HG03039 (cell line): ENCODE data around the gene CDCA3.

Source experiments
- ATAC-seq: cut with Tn5 transposase; IDR thresholded peaks from one replicate; pipeline ENCODE4 v1.9.1; 2021; ENCODE audit warnings: mild to moderate bottlenecking, moderate library complexity; ENCODE audit not compliant: unreplicated experiment

CDCA3 gene

DNA sequence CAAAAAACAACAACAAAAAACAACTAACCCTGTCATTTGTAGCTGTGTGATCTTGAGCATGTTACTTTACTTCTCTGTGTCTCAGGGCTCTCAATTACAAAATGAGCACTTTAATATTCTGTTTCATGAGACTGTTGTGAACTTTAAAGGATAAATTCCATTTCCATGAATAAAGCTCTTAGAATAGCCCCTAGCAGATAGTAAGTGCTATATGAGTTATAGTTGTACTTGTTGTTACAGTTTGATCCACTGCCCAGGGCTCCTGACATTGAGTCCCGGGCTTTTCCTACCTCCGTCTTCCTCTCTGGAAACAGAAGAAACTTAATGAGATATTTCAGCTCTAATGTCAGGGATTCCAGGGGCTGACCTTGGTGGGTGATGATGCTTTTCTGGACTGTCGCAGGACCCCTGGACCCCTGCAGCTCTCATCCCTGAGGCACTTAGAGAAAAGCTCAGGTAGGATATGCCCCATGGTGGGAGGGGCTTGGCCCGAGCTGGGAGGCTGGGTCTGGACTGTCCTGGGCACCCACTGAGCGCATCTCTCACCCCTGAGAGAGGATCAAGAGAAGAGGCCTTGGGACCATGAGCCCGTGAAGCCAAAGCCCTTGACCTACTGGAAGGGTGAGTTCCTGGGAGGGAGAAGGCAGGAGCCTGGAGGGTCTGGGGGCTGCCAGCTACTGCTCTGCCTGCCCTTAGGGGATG lies 17.7 kb downstream of the CDCA3 start:
- ATAC-seq = no peak

DNA sequence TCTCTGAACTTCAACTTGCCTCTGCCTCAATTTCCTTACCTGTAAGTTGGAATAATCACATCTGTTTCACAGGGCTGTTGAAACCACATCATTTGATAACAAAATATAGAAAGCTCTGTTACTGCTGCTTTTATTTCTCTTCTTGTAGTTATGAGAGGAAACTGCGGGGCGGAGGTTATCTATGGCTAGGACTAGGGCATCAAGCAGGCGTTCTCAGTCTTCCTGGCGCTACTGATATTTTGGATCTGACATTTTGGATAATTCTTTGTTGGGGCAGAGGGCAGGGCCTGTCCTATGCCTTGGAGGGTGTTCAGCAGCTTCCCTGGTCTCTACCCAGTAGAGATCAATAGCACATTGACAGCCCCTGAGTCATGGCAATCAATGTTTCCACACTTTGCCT lies 19.0 kb downstream of the CDCA3 start:
- ATAC-seq = no peak

DNA sequence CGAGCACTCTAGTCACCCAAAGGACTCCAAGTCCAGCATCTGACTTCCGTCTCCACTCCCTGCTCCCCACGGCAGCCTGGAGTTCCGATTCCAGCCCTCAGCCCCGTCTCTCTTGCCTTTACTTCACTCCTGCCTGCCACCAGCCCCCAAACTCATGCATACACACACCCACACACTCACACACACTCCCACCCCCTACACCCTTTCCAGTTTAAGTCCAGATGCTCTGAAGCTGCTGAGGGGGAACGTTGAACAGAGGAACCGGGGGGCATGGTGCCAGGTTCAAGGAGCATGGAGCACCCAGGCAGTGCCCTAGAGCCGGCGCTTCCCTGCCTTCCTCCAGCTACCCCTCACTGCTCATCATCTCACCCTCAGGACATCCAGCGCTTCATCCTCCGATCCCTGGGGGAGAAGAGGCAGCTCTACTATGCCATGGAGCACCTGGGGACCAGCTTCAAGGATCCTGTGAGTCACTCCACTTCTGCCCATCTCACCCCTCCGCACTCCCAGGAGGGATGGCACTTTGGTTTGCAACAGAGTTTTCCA lies 19.6 kb downstream of the CDCA3 start:
- ATAC-seq = no peak

DNA sequence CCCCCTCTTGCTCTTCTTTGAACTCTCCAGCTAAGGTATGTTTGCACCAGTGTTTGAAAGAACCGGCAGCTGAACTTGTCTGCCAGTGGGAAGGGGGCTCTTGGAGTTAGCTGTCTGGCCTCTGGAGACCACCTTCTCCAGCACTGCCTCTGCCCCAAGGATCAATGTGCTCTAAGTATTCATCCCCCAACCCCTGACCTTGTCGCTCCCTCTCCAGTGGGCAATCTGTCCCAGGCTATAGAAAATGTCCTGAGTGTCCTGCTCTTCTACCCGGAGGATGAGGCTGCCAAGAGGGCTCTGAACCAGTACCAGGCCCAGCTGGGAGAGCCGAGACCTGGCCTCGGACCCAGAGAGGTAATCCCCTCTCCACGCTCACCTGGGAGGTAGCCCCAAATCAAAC lies 20.1 kb downstream of the CDCA3 start:
- no peak for ATAC-seq

DNA sequence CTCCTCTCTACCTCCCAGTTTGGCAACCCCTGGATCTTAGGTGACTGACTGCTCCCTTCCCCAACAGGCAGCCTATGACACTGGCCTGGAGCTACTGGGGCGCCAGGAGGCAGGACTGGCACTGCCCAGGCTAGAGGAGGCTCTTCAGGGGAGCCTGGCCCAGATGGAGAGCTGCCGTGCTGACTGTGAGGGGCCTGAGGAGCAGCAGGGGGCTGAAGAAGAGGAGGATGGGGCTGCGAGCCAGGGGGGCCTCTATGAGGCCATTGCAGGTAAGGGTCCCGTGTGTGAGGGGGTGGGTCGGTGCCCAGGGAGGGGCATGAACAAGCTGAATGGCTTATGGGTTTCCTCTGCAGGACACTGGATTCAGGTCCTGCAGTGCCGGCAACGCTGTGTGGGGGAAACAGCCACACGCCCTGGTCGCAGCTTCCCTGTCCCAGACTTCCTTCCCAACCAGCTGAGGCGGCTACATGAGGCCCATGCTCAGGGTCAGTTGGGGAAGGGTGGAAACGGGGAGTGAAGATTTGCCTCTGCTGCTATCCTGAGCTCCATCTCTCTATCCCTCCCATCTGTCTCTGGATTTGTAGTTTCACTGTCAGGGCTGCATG lies 20.7 kb downstream of the CDCA3 start:
- no peak for ATAC-seq

DNA sequence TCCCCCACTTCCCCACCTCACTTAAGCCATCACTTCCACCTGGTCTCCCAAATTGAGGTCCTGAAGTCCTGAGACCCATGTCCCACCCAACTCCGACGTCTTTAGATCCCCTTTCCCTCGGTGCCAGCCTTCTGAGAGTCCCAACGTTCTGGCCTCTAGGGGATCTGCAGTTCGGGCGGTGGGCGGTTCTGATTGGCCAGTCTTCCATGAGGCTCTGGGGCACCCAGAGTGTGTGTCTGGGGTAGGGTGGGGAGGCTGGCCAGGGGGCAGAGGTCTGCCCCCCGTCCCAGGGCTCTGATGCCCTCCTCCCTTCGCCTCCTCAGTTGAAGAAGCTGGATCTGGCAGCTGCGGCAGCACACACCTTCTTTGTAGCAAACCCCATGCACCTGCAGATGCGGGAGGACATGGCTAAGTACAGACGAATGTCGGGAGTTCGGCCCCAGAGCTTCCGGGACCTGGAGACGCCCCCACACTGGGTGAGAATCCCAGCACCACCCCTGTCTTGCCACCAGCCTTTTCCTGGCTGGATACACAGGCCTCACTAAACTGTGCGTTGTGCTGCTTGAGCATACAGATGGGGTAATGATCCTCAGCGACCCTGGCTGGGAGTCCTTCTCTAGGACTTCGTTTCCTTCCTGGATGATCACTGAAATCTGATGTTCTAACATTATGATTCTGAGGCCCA lies 21.4 kb downstream of the CDCA3 start:
- no peak for ATAC-seq

DNA sequence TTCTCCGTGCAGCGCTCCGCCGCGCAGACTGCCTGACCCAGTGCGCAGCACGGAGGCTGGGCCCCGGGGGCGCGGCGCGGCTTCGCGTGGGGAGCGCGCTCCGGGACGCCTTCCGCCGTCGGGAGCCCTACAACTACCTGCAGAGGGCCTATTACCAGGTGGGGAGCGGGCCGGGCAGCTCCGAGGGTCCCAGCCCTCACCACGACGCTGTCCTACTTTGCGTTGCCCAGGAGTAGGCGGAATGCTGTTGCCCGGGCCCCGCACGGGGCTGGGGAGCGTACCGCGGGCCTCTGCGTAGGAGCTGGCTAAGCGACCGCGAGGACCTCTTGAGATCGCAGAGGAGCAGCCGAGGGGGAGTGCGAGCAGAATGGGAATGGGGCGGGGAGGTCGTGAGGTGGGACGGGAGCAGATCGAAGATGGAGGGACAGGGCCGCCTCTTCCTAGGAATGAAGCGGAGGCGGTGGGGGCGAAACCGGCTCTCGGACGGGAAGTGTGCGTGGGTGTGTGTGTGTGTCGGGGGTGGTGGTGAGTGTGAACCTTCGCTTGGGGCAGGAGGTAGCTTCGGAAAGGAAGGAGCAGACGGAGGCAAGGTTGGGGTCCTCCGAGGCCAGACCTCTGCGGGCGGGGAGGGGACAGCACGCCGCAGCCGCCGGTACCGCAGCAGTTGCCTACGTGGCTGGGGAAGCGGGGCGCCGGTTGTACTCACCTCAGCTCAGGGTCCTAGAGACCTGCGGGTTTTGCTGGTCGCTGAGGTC lies 22.1 kb downstream of the CDCA3 start:
- ATAC-seq = no peak

DNA sequence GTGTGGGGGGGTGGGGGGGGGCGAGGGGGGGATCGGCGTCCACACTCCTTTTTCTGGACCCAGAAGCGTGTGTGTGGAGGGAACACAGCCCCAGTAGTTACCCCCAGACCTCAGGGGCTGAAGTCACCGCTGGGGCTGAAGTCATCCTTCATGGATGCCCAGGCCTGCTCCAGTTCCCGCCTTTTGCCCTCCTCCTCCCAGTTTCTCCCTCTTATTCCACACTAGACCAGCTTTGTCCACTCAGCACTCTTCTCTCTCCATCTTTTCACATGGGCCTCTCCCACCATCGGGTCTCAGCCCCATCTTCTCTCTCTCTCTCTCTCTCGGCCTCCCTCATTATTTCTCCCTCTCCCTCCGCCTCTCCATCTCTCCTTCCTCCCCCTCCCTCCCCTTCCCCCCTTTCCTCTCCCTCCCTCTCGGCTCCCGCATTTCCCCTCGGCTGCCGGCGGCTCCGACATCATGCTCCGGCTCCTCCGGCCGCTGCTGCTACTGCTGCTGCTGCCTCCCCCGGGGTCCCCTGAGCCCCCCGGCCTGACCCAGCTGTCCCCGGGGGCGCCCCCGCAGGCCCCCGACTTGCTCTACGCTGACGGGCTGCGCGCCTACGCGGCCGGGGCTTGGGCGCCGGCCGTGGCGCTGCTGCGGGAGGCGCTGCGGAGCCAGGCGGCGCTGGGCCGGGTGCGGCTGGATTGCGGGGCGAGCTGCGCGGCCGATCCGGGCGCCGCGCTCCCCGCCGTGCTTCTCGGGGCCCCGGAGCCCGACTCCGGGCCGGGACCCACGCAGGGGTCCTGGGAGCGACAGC lies 22.9 kb downstream of the CDCA3 start, which contains the start of gene P3H3:
P3H3 (plus strand) TSS at position 426 of the 799 bp plus-strand sequence; CDS start at position 460, 34 bp downstream.
- ATAC-seq = no peak

DNA sequence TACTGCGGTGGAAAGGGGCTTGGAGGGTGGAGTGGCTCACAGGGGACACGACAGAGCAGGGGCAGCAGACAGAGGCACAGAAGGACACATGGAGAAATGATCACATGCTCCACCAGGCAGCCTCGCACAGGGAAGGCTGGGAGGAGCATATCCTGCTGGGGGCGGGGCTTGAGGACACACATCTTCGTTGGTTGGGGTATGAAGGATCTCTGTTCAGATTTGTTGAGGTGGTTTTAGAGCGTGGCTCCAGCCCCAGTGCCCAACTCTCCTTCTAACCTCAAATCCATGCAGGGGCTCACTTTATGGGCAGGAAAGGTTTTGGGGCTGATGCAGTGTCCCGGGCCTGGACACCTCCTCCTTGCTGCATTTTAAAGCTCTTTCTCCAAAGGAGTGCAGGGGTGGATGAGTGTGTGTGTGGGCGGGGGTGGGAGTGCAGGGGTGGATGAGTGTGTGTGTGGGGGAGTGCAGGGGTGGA lies 23.6 kb downstream of the CDCA3 start:
- no peak for ATAC-seq

DNA sequence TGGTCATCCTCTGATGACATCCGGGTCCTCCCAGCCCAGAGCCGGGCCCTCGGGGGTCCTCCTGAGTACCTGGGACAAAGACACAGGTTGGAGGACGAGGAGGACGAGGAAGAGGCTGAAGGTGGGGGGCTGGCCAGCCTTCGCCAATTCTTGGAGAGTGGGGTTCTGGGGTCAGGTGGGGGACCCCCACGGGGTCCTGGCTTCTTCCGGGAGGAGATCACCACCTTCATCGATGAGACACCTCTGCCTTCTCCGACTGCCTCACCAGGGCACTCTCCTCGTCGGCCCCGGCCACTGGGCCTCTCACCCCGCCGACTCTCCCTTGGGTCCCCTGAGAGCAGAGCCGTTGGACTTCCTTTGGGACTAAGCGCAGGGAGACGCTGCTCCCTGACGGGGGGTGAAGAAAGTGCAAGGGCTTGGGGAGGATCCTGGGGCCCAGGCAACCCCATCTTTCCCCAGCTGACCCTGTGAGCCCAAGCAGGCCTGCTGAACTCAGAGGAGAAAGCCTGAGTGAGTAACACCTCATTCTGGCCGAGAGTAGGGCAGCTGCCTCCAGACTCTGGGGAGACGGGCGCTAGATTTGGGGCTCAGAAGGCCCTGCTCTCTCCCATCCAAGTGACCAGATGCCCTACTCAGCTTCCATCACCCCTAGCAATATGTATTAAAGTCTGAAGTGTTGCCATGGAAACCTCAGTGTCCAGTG lies 24.2 kb downstream of the CDCA3 start:
- ATAC-seq = no peak

DNA sequence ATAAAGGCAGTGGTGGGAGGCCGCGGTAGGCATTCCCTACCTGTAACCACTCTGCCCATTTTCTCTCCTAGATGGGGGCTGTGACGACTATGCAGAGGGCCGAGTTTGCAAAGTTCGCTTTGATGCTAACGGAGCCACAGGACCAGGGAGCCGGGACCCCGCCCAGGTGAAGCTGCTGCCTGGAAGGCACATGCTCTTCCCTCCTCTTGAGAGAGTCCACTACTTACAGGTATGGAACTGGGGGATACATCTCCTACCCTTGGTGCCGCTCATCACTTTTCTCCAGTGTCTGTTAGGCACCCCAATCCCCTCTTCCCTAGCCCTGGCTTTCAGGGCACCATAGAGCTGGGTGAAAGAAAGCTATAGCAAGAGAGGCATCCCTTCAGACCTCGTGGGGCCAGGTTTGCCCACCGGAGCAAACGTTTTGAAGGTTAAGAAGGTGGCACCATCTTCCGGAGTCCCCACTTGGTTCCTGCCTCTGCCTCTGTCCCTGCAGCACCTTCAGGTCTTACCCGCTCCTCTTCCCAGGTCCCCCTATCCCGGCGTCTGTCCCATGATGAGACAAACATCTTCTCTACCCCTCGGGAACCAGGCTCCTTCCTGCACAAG lies 24.9 kb downstream of the CDCA3 start:
- ATAC-seq = no peak

DNA sequence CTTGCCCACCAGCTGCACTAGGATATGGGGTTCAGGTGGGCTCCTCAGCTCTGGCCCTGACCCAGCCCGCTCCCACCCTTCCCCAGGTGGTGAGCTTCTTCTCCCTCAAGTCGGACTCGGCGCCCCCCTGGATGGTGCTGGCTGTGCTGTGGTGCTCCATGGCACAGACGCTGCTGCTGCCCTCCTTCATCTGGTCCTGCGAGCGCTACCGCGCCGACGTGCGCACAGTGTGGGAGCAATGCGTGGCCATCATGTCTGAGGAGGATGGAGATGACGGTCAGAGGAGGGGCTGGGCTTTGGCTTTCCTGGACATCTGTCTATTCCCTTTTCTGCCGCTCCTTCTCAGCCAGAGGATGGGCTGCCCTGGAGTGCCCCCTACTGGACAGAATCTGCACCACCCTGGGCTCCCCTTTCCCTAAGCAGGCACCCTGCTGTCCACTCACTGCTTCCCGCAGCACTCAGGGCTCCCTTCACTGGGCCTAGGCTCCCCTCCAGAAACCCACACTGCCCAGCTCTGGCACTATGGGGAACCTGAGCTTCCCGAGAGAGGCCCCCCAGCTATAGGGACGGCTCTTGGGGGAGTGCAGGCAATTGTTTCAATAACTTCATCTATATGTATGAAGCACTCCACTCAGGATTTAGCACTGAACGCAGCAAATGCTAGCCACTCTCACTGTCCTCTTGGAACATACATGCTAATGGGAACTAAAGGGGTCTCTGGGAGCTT lies 25.5 kb downstream of the CDCA3 start:
- ATAC-seq = no peak

DNA sequence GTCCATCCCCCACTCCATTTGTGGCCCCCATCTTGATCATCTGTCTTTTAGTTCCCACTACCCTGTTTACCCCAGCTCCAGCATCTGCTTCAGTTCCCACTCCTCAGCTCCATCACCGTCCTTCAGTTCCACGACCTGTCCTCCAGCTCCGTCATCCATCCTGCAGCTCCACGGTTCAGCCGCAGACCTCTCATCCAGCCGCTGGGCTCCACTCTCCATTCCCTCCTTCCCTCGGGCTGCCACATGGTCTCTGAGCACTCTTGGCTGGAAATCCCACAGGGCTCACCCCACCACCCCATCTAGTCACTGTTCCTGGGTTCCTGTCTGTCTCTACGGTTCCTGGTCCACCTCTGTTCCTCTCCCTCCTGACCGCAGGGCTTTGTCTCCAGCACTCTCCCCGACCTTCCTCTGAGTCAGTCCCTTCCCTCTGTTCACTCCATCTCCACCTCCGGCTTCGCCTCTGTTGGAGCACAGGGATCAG lies 26.1 kb downstream of the CDCA3 start:
- no peak for ATAC-seq

DNA sequence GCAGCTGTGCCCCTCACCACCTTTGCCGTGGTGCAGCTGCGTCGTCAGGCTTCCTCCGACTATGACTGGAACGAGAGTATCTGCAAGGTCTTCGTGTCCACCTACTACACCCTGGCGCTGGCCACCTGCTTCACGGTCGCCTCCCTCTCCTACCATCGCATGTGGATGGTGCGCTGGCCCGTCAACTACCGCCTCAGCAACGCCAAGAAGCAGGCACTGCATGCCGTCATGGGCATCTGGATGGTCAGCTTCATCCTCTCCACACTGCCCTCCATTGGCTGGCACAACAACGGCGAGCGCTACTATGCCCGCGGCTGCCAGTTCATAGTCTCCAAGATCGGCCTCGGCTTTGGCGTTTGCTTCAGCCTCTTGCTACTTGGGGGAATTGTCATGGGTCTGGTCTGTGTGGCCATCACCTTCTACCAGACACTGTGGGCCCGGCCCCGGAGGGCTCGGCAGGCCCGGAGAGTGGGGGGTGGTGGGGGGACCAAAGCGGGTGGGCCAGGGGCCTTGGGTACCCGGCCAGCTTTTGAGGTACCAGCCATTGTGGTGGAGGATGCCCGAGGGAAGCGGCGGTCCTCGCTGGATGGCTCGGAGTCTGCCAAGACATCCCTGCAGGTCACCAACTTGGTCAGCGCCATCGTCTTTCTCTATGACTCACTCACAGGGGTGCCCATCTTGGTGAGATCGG lies 26.9 kb downstream of the CDCA3 start:
- ATAC-seq = no peak

DNA sequence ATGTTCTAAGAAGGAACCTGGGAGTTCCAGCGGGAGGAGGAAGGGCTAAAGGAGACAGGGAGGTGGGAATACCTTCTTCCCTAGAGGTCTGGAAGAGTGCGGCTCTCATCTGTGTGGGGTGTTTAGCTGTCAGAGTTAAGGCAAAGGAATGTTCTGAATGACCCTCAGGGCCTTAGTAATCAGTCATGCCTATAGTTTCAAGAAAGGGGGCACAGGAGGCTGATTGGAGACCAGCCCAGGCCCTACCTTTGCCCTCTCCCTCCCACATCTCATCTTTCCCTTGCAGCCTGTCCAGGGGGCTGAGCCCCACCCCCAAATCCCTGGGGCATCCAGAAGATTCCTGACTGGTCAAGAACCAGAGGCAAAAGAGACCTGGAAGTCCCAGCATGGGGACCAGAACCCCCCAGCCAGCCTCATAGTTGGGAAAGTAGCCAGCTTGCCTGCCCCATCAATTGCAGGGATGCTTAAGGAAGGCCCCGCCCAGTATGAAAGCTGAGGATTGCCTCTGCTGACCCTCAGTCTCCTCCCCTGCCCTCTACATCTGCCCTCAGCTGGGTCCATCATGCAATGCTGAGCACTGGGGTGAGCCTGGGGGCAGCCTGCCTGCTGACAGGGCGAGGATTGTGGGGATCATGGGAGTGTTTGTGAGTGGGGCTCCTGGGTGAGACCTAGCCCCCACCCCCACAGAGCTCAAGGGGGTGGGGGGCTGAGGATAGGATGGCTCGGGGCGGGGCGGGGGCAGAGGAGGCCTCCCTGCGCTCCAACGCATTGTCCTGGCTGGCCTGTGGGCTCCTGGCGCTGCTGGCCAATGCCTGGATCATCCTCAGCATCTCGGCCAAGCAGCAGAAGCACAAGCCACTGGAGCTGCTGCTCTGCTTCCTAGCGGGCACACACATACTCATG lies 27.7 kb downstream of the CDCA3 start:
- ATAC-seq = no peak

DNA sequence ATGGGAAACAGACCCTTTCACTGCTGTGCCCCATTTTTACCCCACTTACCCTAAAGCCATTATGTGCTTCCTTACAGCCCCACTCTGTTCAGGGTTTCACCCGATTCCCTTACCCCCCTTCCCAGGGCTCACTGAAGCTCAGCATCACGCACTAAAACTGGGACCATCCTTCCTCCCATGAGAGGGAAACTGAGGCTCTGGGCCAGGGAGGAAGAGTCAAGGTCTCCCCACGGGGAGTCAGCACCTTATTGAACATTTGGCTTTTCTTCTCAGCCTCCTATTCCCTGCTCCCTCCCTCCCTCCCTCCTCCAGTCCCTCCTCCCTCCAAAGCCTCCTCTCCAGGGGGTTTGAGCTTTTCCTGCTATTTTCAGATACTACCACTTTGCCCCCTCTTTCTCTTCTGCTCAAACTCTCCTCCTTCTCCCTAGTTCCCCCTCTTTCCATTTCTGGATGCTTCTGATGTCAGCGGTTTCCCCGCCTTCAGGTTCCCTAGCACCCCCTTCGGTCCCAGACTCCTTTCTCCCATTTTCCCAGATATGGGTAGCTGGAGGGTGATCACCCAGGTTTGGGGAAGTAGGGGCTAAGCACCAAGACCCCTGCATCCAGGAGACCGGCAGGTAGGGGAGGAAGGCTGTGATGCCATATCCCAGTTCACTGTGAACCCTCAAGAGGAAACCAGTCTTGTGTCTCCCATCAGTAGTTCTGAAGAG lies 28.5 kb downstream of the CDCA3 start:
- no peak for ATAC-seq
